ENCODE results near the gene HEXB. TPM values are rescaled to one million over a fixed set of nuclear protein-coding genes. Genes with fewer than 3 reads are reported as not detected.

HEXB gene
- total RNA-seq, 4 donors from 2014 or later = 66.2 to 134 (median 93.9) TPM

DNA sequence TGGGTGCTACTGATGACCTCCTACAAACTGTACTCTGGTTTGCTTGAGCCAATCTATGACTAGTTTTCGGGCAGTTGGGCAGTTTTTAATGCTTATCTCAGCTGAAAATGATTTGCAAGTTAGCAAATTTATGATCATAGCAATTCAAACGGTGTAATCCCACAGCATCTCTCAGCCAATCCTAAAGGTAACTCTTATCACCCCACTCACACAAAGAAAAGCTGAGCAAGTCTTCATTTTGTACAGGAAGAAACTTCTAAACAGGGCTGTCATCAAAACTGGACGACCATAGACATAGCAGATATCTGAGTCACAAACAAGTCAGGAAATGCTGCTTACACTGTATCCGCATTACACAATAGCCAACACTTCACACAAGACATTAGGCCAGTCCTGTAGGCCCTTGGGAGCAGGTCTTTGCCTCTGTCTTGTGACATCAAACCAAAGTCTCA is 41.9 kb upstream of the HEXB start:
- intact Hi-C loops (cut with DNase I; ENCODE audit: low total_unique reads) = loop anchor here (5.0 kb wide), 1 partner anchor 741 kb away; no protein-coding TSS in a partner anchor
- TF ChIP-seq, protein P1, sequence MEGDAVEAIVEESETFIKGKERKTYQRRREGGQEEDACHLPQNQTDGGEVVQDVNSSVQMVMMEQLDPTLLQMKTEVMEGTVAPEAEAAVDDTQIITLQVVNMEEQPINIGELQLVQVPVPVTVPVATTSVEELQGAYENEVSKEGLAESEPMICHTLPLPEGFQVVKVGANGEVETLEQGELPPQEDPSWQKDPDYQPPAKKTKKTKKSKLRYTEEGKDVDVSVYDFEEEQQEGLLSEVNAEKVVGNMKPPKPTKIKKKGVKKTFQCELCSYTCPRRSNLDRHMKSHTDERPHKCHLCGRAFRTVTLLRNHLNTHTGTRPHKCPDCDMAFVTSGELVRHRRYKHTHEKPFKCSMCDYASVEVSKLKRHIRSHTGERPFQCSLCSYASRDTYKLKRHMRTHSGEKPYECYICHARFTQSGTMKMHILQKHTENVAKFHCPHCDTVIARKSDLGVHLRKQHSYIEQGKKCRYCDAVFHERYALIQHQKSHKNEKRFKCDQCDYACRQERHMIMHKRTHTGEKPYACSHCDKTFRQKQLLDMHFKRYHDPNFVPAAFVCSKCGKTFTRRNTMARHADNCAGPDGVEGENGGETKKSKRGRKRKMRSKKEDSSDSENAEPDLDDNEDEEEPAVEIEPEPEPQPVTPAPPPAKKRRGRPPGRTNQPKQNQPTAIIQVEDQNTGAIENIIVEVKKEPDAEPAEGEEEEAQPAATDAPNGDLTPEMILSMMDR (IDR thresholded peaks at IDR 0.05) = no peak
- TF ChIP-seq POLR2A (IDR thresholded peaks at IDR 0.05) = no peak
- no peak overlapping the region for H3K4me3 ChIP-seq (ENCODE audit: low read depth, poor library complexity, severe bottlenecking)

DNA sequence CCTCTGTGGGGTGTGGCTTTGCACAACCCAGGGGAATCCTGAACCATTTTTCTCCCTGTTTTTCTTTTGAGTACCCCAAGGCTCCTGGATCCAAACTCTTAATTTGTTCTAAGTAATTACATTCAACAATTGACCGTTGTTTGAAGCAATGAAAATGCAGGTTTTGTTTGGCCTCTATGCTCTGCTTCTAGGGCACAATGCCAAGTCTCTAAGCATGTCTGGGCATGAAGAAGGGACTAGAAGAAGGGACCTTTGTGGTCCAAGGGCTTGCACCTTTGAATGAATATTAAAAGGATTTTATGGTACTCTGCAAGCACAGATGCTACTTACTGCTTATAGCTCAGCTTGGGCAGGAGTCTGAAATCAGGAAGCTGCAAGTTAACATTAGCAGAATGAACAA is 37.9 kb upstream of the HEXB start:
- WGBS, 2 donors = 50 to 64% methylated on average over 1 of the region's 1 CpG
- DNase-seq (ENCODE audit: low spot score in 2 of 2) = no peak
- intact Hi-C loops (cut with DNase I; ENCODE audit: low total_unique reads) = loop anchor here (2.0 kb wide), 1 partner anchor 60 kb away; no protein-coding TSS in a partner anchor
- no peak overlapping the region for H3K4me3 ChIP-seq (ENCODE audit: low read depth, poor library complexity, severe bottlenecking)
- TF ChIP-seq, protein P1 (IDR thresholded peaks at IDR 0.05) = no peak
- no peak for TF ChIP-seq POLR2A (IDR thresholded peaks at IDR 0.05)

More for the DNA sequence above, 41.9 kb upstream of the HEXB start:
- 56 to 65% methylated on average over 4 of the region's 4 CpGs for WGBS, 2 donors
- no peak for DNase-seq (ENCODE audit: low spot score in 2 of 2)

DNA sequence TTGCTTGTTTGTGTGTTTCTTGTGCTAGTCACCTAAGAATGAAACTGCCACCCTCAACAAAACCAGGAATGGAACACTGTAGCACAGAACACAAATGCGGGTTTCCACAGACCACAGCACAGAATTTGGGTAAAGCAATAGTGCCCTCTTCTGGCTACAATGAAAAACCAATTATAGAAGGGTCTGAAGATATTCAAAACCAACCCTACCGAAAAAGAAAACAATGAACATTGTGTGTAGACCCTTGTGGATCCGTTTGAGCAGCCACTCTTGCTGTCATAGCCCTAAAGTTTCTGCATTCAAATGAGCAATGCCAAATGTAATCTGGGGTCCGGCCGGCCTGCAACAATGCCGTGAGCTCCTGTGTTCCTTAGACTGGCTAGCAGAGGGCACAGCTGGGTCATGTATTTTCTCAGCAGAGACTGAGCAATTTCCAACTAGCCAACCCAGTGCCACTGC is 36.2 kb upstream of the HEXB start:
- WGBS, 2 donors = 18 to 21% methylated on average over 6 of the region's 6 CpGs
- intact Hi-C loops (cut with DNase I; ENCODE audit: low total_unique reads) = no loop called here
- no peak for TF ChIP-seq POLR2A (IDR thresholded peaks at IDR 0.05)
- TF ChIP-seq, protein P1 (IDR thresholded peaks at IDR 0.05) = peak in 1 of 3 donors; percentile 66
- no peak for DNase-seq (ENCODE audit: low spot score in 2 of 2)
- no peak overlapping the region for H3K4me3 ChIP-seq (ENCODE audit: low read depth, poor library complexity, severe bottlenecking)

DNA sequence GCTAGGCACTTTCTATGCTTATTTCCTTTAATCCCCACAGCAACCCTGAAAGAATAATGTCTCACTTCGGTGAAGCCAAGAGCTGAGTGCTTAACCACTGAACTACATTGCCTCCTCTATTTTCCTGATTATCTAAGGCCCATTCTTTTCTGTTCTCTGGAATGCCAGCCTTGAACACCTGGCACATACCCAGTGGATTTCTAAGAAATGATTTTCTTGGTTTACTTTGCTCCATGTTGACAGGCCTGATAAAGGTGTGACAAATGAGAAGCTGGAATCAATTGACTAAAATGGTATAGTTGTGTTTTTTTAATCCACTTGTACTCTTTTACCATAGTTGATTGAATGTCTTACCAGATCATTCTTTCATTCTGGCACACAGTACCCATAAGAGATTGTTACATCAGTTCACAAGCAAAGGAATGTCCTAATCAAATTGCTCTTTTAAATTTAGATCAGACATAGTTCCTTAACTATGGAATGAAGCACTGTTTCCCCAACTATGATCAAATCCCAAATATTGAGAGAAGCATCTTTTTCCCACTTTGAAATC is 35.5 kb upstream of the HEXB start:
- no peak overlapping the region for H3K4me3 ChIP-seq (ENCODE audit: low read depth, poor library complexity, severe bottlenecking)
- 42 to 61% methylated on average over 1 of the region's 1 CpG for WGBS, 2 donors
- DNase-seq (ENCODE audit: low spot score in 2 of 2) = no peak
- intact Hi-C loops (cut with DNase I; ENCODE audit: low total_unique reads) = no loop called here
- TF ChIP-seq, protein P1 (IDR thresholded peaks at IDR 0.05) = no peak
- no peak for TF ChIP-seq POLR2A (IDR thresholded peaks at IDR 0.05)

DNA sequence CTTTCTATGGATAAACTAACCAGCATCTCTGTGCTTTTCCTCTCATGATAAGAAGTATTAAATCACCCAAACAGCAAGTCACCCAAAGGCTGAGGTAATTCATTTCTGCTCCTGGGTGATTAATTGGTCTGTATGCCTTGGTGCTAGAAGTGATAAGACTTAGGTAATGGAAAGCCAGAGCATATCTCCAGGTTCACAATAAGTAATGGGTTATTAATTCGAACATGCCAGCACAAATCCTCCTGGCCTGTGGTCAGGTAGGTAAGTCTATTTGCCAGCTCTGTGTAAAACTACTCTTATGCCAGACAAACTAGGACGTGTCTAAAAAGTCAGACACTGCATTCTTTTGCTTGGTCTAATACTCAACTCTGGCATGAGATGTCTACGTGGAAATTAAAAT is 33.3 kb upstream of the HEXB start:
- WGBS, 2 donors = 60 to 74% methylated on average over 3 of the region's 3 CpGs

More for the DNA sequence above, 33.3 kb upstream of the HEXB start:
- DNase-seq (ENCODE audit: low spot score in 2 of 2) = no peak
- H3K4me3 ChIP-seq (ENCODE audit: low read depth, poor library complexity, severe bottlenecking) = no peak overlapping the region
- TF ChIP-seq, protein P1 (IDR thresholded peaks at IDR 0.05) = no peak
- no peak for TF ChIP-seq POLR2A (IDR thresholded peaks at IDR 0.05)
- intact Hi-C loops (cut with DNase I; ENCODE audit: low total_unique reads) = no loop called here

Data from lower leg skin (tissue), 4 donors.